Upper lobe of right lung (tissue), 1 donor: Measurements from ENCODE around the gene MANEAL. TPM values are rescaled to one million over a fixed set of nuclear protein-coding genes. Genes with fewer than 3 reads are reported as not detected.

Source experiments
- ATAC-seq: fragments of 200-7000 bp; cut with Tn5 transposase; one replicate; pipeline ENCODE4 v1.9.1; 2020; ENCODE audit warnings: mild to moderate bottlenecking, moderate library complexity
- DNase-seq: peaks from one replicate; pipeline ENCODE4 v3.0.0-alpha.2; 2020
- H3K27ac ChIP-seq: fragments of 200-600 bp; one replicate; pipeline ENCODE4 v1.8.0; 2022
- H3K27me3 ChIP-seq: fragments of 200-600 bp; one replicate; pipeline ENCODE4 v1.8.0; 2022; ENCODE audit warnings: mild to moderate bottlenecking
- H3K36me3 ChIP-seq: fragments of 200-600 bp; one replicate; pipeline ENCODE4 v1.8.0; 2022
- H3K4me1 ChIP-seq: fragments of 200-600 bp; one replicate; pipeline ENCODE4 v1.8.0; 2022
- H3K4me3 ChIP-seq: fragments of 200-600 bp; one replicate; pipeline ENCODE4 v1.8.0; 2022; ENCODE audit warnings: mild to moderate bottlenecking
- H3K9me3 ChIP-seq: fragments of 200-600 bp; one replicate; pipeline ENCODE4 v1.8.0; 2022
- intact Hi-C: fragments of 100-400 bp; cut with DNase I; formaldehyde crosslinking; loops from one replicate; pipeline ENCODE4 v1.11.0; 2022
- total RNA-seq: library from RNA; stranded (reverse); fragmentation: NEBNext Ultra II Directional; extraction: Animal tissue kit (Norgen Biotek cat#: 25700); gene quantifications from one replicate; pipeline ENCODE4 v1.2.1, GENCODE V29; 2021
- TF ChIP-seq, protein P1 (sequence below): fragments of 200-600 bp; IDR thresholded peaks from one replicate; pipeline ENCODE4 v1.8.0; 2022; ENCODE audit warnings: antibody characterized with exemption
- donor health status: DM: no; HTN: yes; CAD: no; lungs with severe emphysema.

The MANEAL gene
- total RNA-seq, 1 donor from 2014 or later, result 6.9 TPM

DNA sequence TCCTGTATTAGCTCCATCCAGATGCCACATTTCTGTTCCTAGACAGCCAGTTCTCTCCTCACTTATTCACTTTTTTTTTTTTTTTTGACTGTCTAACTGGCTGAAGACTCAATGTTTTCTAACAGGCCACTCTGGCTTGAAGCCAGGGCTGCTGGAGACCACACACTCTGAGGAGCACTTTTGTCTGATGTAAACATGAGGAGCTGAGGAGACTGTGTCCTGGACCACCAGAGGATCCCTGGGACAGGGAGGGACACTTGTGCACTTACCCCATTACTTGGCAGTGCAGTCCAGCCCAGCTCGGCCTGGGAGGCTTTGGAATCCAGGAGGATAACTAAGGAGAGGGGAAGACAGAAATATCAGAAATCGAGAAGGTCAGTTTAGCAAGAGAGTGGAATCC is 31.1 kb upstream of the MANEAL start:
- Histone ChIP-seq H3K27ac (no peak overlapping the region), H3K4me1 (no peaks in the 10 kb centered on the region), H3K36me3 (no peaks in the 10 kb centered on the region), H3K4me3 (no peak overlapping the region), H3K27me3 (peaks cover 83% of the 10 kb centered on the region), H3K9me3 (no peaks in the 10 kb centered on the region)
- TF ChIP-seq, protein P1, sequence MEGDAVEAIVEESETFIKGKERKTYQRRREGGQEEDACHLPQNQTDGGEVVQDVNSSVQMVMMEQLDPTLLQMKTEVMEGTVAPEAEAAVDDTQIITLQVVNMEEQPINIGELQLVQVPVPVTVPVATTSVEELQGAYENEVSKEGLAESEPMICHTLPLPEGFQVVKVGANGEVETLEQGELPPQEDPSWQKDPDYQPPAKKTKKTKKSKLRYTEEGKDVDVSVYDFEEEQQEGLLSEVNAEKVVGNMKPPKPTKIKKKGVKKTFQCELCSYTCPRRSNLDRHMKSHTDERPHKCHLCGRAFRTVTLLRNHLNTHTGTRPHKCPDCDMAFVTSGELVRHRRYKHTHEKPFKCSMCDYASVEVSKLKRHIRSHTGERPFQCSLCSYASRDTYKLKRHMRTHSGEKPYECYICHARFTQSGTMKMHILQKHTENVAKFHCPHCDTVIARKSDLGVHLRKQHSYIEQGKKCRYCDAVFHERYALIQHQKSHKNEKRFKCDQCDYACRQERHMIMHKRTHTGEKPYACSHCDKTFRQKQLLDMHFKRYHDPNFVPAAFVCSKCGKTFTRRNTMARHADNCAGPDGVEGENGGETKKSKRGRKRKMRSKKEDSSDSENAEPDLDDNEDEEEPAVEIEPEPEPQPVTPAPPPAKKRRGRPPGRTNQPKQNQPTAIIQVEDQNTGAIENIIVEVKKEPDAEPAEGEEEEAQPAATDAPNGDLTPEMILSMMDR, result no peak
- intact Hi-C loops, result no loop called here
- DNase-seq, result no peak
- no peak for ATAC-seq

DNA sequence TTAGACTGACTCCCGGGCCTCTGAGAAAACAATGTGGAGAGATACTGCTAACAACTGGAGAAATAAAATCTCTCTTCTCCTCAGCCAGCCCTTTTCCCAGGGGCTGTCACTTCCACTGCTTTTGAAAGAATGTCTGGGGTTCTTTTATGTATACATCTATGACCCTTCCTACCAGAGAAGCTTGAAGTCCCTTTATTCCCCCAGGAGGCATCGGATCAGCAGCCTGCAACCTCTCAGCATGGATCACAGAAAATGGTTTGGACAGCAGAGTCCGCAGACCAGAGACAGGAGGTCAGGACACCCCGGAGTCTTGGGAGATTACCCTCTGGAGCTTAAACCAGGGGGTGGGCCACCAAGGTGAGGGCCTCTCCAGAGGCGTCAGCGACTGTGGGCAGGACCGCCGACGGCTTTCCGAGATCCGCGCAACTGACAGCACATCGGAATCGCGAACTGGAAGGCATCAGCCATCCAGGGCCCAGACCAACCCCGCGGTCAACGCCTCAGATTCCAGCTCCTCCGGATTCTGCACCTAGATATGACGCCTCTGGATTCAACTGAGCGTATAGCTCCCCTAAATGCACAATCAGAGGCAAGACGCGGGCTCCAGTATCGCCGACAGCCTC is 29.7 kb upstream of the MANEAL start:
- H3K27me3 ChIP-seq, result peaks cover 85% of the 10 kb centered on the region
- ATAC-seq (no peak), DNase-seq (no peak)
- H3K4me3 ChIP-seq, result no peak overlapping the region
- H3K36me3 ChIP-seq, result no peaks in the 10 kb centered on the region
- TF ChIP-seq, protein P1, result no peak
- H3K9me3 ChIP-seq, result no peaks in the 10 kb centered on the region
- intact Hi-C loops, result no loop called here
- H3K4me1 ChIP-seq, result no peaks in the 10 kb centered on the region
- no peak overlapping the region for H3K27ac ChIP-seq

DNA sequence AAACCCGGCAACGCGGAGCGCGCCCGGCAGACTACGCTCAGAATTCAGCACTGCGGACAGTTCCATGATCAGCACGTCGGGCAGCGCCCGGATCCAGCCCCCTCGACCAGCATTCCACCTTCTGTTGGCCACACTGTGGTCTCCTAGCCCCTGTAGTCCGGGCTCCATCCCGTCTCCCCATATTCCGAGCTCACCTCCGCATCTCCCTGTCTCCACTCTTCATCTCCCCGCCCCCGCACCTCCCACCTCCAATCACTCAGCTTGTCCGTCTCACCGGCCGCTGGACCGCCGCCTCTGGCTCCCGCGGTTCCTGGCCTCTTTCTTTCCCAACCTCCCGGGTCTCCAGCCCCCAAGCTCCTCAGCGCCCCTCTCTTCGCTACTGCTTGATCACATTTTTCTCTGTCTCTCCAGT is 29.2 kb upstream of the MANEAL start:
- intact Hi-C loops, result no loop called here
- TF ChIP-seq, protein P1, result no peak
- Histone ChIP-seq H3K27me3 (peaks cover 85% of the 10 kb centered on the region), H3K9me3 (no peaks in the 10 kb centered on the region), H3K27ac (no peak overlapping the region), H3K36me3 (no peaks in the 10 kb centered on the region), H3K4me3 (no peak overlapping the region), H3K4me1 (no peaks in the 10 kb centered on the region)
- ATAC-seq (peak; percentile 57), DNase-seq (no peak)

DNA sequence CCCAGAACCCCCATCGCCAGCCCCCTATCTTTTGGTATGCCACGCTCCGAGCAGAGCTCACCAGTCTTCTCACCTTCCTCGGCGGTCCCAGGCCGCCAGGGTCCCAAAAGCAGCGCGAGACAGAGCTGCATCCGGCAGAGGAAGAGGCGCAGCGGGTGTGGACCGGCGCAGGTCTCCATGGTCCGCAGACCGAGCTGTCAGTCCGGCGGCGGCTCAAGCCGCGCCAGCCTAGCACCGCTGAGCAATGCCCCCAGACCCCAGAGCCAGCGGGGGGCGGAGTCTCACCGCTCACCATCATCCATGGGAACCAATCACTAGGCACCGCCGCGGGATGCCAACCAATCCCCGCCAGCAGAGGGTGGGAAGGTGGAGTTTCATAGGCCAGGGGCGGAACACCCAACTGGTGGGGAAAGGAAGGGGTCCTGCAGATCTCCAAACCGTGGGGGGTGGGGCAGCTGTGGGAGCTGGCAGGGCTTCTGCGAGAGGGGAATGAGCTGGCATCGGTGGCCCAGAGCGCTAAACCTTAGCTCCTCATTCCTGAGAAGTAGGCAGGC is 28.7 kb upstream of the MANEAL start, which contains the start of gene EPHA10:
Gene EPHA10, minus strand, starts transcription at position 233 of the 554 bp plus-strand sequence. Its CDS starts 54 bp downstream, at position 179.
- Histone ChIP-seq H3K27ac (no peak within 1 kb of the TSS), H3K36me3 (no peaks in the 10 kb centered on the region), H3K9me3 (no peaks in the 10 kb centered on the region), H3K27me3 (peaks cover 81% of the 10 kb centered on the region), H3K4me3 (no peak within 1 kb of the TSS), H3K4me1 (no peaks in the 10 kb centered on the region)
- DNase-seq, result no peak
- TF ChIP-seq, protein P1, result no peak
- intact Hi-C loops, result no loop called here
- ATAC-seq, result no peak

DNA sequence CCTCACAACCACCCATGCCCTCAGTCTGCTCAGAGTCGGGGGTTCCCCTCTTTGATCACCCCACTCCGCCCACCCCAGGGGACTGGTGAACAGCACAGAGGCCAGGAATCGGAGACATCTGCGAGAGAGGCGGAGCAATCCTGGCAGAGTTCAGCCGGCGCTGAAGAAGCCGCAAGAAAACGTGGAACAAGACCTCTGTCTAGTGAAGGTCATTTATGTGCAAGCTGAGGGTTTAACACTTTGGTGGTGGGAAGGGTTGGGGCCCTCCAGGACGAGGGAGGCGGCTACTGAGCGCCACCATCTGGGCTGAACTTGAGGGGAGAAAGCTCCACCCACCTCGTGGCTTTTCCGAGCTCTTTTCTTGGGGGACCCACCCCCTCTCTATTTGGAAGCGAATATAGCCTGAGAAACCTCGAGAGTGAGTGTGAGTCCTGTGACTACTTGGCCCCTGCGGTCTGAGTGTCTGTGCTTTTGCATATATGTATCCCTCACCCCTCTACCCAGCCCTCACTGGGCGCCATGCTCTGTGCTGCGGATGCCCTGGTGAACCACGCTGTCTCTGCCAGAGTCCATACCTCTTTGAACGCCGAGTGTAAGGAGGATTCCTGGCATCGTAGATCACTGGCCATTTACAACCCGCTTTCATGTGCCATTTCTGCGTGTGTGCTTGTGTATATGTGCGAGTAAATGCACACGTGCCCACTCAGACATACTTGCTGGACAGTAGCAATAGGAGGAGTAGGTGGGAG is 27.6 kb upstream of the MANEAL start:
- peaks cover 76% of the 10 kb centered on the region for H3K27me3 ChIP-seq
- DNase-seq (no peak), ATAC-seq (no peak)
- no peaks in the 10 kb centered on the region for H3K36me3 ChIP-seq
- H3K4me1 ChIP-seq, result no peaks in the 10 kb centered on the region
- H3K27ac ChIP-seq, result no peak overlapping the region
- H3K4me3 ChIP-seq, result no peak overlapping the region
- TF ChIP-seq, protein P1, result no peak
- intact Hi-C loops, result no loop called here
- H3K9me3 ChIP-seq, result no peaks in the 10 kb centered on the region
